Right ventricle myocardium inferior (tissue), 1 donor: ENCODE data around the gene GSC2. TPM values are rescaled to one million over a fixed set of nuclear protein-coding genes. Genes with fewer than 3 reads are reported as not detected.
A peak's percentile ranks its signal among the peaks of the same experiment; 100 is the strongest.

Experiments
- ATAC-seq: fragments of 200-7000 bp; cut with Tn5 transposase; one replicate; pipeline ENCODE4 v1.9.1; 2020; ENCODE audit warnings: mild to moderate bottlenecking, moderate library complexity
- DNase-seq: peaks from one replicate; pipeline ENCODE4 v3.0.0; 2021; ENCODE audit errors: missing footprints
- intact Hi-C: fragments of 100-400 bp; cut with DNase I; formaldehyde crosslinking; loops from one replicate; pipeline ENCODE4 v1.11.0; 2022
- total RNA-seq: library from RNA; stranded (reverse); fragmentation: NEBNext Ultra II Directional; extraction: Animal tissue kit (Norgen Biotek cat#: 25700); gene quantifications from one replicate; pipeline ENCODE4 v1.2.1, GENCODE V29; 2021
- donor health status: DM: no; HTN: yes; CAD: no; lungs with severe emphysema.

Gene GSC2
- total RNA-seq, 1 donor from 2014 or later, result not detected

DNA sequence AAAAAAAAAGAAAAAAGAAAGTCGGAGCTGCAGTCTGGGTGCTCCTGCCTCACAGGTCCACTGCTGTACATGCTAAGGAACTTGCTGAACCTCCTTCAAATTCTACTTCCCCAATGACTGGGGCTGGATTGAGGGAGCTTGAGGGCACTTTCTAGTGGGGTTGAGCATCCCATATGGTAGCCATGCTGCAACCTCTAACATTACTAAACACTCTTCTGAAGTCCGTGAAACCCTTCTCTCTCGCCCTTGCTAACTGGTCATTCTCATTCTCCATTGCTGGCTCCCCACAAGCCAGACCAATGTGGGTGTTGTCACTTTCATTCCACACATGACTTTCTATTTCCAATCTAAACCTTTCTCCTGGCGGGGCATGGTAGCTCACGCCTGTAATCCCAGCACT is 6.9 kb downstream of the GSC2 start:
- DNase-seq (no peak), ATAC-seq (no peak)
- intact Hi-C loops, result loop anchor here (10.0 kb wide), 1 partner anchor 292 kb away; the partner anchor contains the start of genes HIRA and MRPL40

DNA sequence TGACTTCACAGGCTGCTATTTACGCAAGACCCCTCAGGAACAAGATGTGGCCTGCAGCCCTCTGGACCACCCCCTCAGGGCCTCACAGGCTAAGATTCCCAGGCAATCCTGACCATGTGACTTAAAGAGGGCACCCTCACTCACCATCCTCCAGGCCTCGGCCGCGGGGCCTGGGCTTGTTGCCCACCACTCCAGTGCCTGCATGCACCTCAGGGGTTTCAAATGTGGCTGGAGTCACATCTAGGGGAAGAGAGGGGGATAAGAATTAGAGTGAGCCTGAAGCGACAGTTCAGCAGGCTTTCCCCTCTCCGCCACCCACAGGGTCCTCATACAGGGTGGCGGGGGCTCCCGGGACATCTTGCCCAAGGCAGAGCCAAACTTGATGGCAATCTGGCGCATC is 7.7 kb downstream of the GSC2 start:
- intact Hi-C loops, result loop anchor here (10.0 kb wide), 1 partner anchor 292 kb away; the partner anchor contains the start of genes HIRA and MRPL40
- ATAC-seq, result no peak
- DNase-seq, result peak; percentile 44

DNA sequence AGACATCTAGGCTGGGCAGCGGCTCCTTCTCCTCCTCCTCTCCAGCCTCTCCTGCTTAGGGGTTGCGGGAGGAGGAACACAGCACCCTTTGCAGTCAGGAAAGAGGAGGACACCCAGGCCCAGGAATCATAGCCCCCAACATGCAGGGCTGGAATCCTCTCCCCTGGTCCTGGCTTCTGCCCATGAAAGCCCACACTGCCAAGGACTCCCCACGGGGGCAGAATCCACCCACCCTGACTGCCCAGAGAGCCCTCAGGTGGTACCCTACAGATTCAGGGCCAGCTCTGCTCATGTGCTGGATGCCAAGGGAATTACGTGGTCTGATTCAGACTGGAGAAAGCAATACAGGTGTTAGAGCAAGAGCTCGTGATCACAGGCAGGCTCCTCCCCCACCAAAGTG is 10.1 kb downstream of the GSC2 start:
- intact Hi-C loops, result loop anchor here (10.0 kb wide), 1 partner anchor 295 kb away; the partner anchor contains the start of genes HIRA and MRPL40
- DNase-seq (peak; percentile 37), ATAC-seq (no peak)

- ATAC-seq (no peak), DNase-seq (no peak)
- intact Hi-C loops, result no loop called here
Observed at GRCh38 chr22:19139001-19139356, 11.1 kb downstream of the GSC2 start.

DNA sequence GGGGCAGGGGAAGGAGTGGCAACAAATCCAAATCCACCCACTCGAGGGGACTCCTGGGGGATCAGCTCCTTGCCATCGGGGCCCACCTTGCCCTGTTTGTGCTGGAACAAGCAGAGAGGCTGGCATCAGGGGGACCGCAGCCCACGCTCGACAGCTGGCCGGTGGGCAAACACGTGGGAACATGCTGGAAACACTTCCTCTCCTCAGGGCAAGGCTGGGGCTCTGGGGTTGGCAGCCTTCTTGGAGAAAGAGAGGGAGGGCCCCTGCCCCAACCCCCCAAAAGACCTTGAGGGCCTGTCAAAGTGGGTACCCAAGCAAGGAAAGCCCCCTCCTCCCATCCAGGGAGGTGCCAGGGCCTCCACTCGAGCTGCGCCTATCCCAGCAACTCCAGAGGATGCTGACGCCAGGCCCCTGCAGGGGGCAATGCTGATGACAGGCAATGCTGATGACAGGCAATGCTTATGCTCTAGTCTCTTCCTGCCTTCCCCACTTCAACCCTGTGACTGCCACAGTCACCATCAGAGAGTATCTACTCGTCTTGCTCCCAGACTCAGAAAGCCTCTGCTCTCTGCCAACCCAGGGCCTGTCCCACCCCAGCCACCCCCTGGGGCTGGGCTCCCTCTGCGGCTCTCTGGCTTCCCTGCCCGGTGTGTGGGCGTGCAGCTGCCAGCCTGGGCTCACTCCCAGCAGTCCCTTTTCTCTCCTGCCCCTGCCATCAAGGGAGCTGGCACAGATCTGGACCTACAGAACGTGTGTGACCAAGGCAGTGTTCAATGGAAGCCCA is 11.7 kb downstream of the GSC2 start:
- peak; percentile 44 for DNase-seq

GRCh38 chr22:19137384-19138216 is 12.5 kb downstream of the GSC2 start:
- ATAC-seq (no peak), DNase-seq (peak; percentile 37)
- intact Hi-C loops, result no loop called here

More for the DNA sequence above, 11.7 kb downstream of the GSC2 start:
- ATAC-seq, result no peak
- intact Hi-C loops, result no loop called here

DNA sequence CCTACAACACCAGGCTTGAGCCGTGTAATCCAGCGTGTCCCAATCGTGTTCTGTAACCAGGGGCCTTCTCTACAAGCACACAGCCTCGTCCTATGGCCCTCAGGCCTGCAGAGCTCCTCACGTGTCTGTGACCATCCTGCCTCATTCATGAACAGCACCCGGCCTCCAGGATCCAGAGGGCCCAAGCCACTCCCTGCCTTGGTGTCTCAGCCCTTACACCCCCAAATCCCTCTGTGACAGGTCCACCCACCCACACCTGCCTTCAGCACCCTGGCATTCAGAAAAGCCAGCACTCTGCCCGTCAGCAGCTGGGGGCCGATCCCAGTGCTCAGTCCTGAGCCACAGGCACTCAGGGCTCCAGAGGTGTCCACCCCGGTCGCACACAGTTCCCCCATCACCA is 13.2 kb downstream of the GSC2 start:
- ATAC-seq (no peak), DNase-seq (peak; percentile 8)
- intact Hi-C loops, result no loop called here

DNA sequence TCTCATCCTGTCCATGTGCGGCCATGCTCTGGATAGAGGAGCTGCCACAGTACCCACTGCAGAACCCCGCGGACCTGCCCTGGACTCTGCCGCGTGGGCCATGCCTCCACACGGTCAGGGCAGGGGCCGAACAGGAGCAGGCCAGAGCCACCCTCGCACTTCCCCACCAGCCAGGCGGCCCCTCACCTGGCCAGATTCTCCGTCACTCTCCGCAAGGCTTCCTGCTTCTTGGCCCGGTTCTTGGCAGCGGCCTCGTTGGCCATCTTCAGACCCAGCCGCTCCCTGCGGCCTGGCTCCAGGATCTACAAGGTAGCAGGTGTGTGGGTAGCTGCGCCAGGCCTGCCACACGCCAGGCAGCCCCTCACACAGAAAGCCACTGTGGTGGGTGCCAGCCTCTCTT is 15.2 kb downstream of the GSC2 start:
- intact Hi-C loops, result no loop called here
- ATAC-seq, result no peak

GRCh38 chr22:19134176-19134831 is 15.8 kb downstream of the GSC2 start:
- intact Hi-C loops, result no loop called here
- ATAC-seq (no peak), DNase-seq (peak; percentile 34)

More for the DNA sequence above, 15.2 kb downstream of the GSC2 start:
- peak; percentile 63 for DNase-seq

GRCh38 chr22:19133561-19133960 is 16.5 kb downstream of the GSC2 start:
- intact Hi-C loops, result no loop called here
- peak; percentile 21 for DNase-seq
- ATAC-seq, result no peak

- intact Hi-C loops, result no loop called here
- no peak for ATAC-seq
- DNase-seq, result peak; percentile 18
Observed at GRCh38 chr22:19132693-19133400, 17.2 kb downstream of the GSC2 start.

DNA sequence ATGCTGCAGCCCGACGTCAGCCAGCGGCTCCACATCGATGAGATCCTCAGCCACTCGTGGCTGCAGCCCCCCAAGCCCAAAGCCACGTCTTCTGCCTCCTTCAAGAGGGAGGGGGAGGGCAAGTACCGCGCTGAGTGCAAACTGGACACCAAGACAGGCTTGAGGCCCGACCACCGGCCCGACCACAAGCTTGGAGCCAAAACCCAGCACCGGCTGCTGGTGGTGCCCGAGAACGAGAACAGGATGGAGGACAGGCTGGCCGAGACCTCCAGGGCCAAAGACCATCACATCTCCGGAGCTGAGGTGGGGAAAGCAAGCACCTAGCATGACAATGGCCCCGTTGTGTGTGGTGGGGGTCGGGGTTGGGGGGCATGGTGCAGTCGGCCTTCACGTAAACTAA is 17.9 kb downstream of the GSC2 start:
- DNase-seq, result peak; percentile 60
- ATAC-seq, result no peak
- intact Hi-C loops, result no loop called here

DNA sequence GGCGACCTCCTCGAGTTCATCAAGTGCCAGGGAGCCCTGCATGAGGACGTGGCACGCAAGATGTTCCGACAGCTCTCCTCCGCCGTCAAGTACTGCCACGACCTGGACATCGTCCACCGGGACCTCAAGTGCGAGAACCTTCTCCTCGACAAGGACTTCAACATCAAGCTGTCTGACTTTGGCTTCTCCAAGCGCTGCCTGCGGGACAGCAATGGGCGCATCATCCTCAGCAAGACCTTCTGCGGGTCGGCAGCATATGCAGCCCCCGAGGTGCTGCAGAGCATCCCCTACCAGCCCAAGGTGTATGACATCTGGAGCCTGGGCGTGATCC is 18.4 kb downstream of the GSC2 start:
- peak; percentile 59 for DNase-seq
- intact Hi-C loops, result no loop called here
- no peak for ATAC-seq

- ATAC-seq (no peak), DNase-seq (peak; percentile 59)
- intact Hi-C loops, result no loop called here
Observed at GRCh38 chr22:19130959-19131684, 19.0 kb downstream of the GSC2 start, which contains the start of gene TSSK2. Gene TSSK2 (plus strand): TSS chr22:19131308. CDS start chr22:19131400, 92 bp downstream.

- DNase-seq (peak; percentile 57), ATAC-seq (no peak)
- intact Hi-C loops, result no loop called here
Observed at GRCh38 chr22:19129871-19130270, 20.2 kb downstream of the GSC2 start.

- ATAC-seq, result no peak
- peak; percentile 22 for DNase-seq
- intact Hi-C loops, result no loop called here
Observed at GRCh38 chr22:19128946-19129727, 21.0 kb downstream of the GSC2 start.

DNA sequence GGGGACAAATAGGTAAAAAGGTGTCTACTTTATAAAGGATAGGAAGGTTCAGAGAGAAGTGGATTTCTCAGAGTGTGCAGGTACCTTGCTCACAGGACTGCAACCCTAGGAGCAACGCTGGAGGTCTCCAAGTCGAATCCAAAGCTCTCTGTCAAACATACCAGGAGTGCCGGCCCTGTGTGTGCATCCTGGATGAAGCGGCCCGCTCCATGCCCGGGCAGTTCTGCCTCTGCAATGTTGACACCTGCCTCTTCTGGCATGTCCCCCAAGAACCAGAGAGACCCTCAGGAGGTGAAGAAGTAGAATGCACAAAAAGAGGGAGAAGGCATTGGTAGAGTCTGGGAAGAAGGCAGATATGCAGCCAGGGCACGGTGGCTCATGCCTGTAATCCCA is 22.1 kb downstream of the GSC2 start:
- ATAC-seq (no peak), DNase-seq (peak; percentile 56)
- intact Hi-C loops, result no loop called here
